Sigmoid colon (tissue), 7 donors: Measurements from ENCODE around the gene ZG16. TPM values are rescaled to one million over a fixed set of nuclear protein-coding genes. Genes with fewer than 3 reads are reported as not detected.
"Not testable (repeated sequence)": the region's sequence is repeated elsewhere in the genome, so short reads cannot be mapped to it uniquely, and the experiment has no call there.

Experiments
- DNase-seq: peaks from one replicate; pipeline ENCODE4 v3.0.0-alpha.2; 2019
- H3K27ac ChIP-seq, 4 donors: fragments of 200-600 bp; sonication (generic); one replicate each; pipeline ENCODE4 v1.5.1; 2016 to 2019; ENCODE audit warnings: mild to moderate bottlenecking in 1 of 4
- H3K27me3 ChIP-seq, 3 donors: fragments of 200-600 bp; sonication (generic); one replicate each; pipeline ENCODE4 v1.5.1; 2019; ENCODE audit warnings: mild to moderate bottlenecking in 1 of 3
- H3K36me3 ChIP-seq, 4 donors: fragments of 200-600 bp; sonication (generic); one replicate each; pipeline ENCODE4 v1.5.1; 2016 to 2019
- H3K4me1 ChIP-seq, 4 donors: fragments of 200-600 bp; sonication (generic); one replicate each; pipeline ENCODE4 v1.5.1; 2017 to 2019
- H3K4me3 ChIP-seq, 4 donors: fragments of 200-600 bp; sonication (generic); one replicate each; pipeline ENCODE4 v1.5.1; 2017 to 2019; ENCODE audit warnings: mild to moderate bottlenecking in 2 of 4, moderate library complexity in 1 of 4
- H3K9me3 ChIP-seq, 4 donors: fragments of 200-600 bp in 3 of 4; sonication (generic) in 3 of 4; one replicate each; pipeline versions ENCODE4 v1.5.1 to v1.6.1; 2013 to 2019
- CTCF ChIP-seq, 4 experiments: fragments of 450-650 bp in 3 of 4; fragments of 200-600 bp in 1 of 4; IDR thresholded peaks; one replicate each; pipeline ENCODE4 v1.5.1; 2016 to 2019; ENCODE audit warnings: antibody characterized with exemption in 4 of 4, mild to moderate bottlenecking in 3 of 4, moderate library complexity in 2 of 4
- EP300 ChIP-seq, 4 donors: sonication (generic); formaldehyde crosslinking; IDR thresholded peaks; one replicate each; pipeline ENCODE4 v1.6.1; 2017; ENCODE audit warnings: antibody characterized with exemption in 4 of 4
- POLR2A ChIP-seq, 2 donors: fragments of 450-650 bp; IDR thresholded peaks; one replicate each; pipeline ENCODE4 v1.6.1; 2016; ENCODE audit warnings: antibody characterized with exemption in 2 of 2, mild to moderate bottlenecking in 2 of 2, moderate library complexity in 2 of 2
- POLR2AphosphoS5 ChIP-seq, 4 donors: sonication (generic); formaldehyde crosslinking; IDR thresholded peaks; one replicate each; pipeline ENCODE4 v1.6.1; 2017; ENCODE audit warnings: antibody characterized with exemption in 4 of 4
- WGBS, 2 donors: extraction: QIAGEN DNeasy Blood & Tissue Kit; methylation state at CpG; one replicate each; pipeline ENCODE4 v1.1.7; 2013; 5-methylcytosine and 5-hydroxymethylcytosine counted together
- intact Hi-C: fragments of 100-400 bp; cut with DNase I; formaldehyde crosslinking; loops from one replicate; pipeline ENCODE4 v1.15.1; 2023
- polyA plus RNA-seq, 3 donors: library from polyadenylated mRNA; stranded (reverse); fragments of 200-250 nt; gene quantifications; one replicate each; pipeline ENCODE4 v1.2.3, GENCODE V29; 2013
- total RNA-seq, 4 donors: library from RNA; depleted of rRNA; stranded (reverse); fragments of >200 nt; gene quantifications; one replicate each; pipeline ENCODE4 v1.1.0, GENCODE V29; 2016
- donor health status: healthy with polysubstance abuse.
- donor health status: Bipolar disorder and iron deficiency.
- donor health status: healthy.

Gene ZG16
- total and polyA plus RNA-seq, 7 donors = 1.4 to 1,249 (median 503) TPM; not detected in 3

DNA sequence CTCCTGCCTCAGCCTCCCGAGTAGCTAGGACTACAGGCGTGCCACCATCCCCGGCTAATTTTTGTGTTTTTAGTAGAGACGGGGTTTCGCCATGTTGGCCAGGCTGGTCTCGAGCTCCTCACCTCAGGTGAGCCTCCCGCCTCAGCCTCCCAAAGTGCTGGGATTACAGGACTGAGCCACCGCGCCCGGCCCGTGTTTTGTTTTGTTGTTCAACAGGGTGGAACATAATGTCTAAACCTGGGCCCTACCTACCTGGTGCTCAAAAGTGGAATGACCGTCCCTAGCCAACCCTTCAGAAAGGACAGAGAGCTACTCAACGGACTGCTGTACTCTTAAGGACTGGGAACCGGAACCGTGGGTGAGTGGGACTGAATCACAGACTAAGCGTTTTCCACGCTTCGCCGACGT is 11.7 kb downstream of the ZG16 start:
- intact Hi-C loops = loop anchor here (1.0 to 10.0 kb wide), 3 partner anchors 16 to 87 kb away; no protein-coding TSS in a partner anchor
- 72 to 81% methylated on average over 20 of the region's 20 CpGs for WGBS, 2 donors
- Histone ChIP-seq H3K4me1 (peaks cover 0 to 29% (median 16%) of the 10 kb centered on the region in 4 donors), H3K9me3 (no peaks in the 10 kb centered on the region), H3K4me3 (peak overlapping the region; percentile 50 to 99 (median 75)), H3K27ac (peak overlapping the region; percentile 83 to 94 (median 88)), H3K27me3 (no peaks in the 10 kb centered on the region), H3K36me3 (no peaks in the 10 kb centered on the region)
- TF ChIP-seq POLR2AphosphoS5 (IDR thresholded peaks at IDR 0.05) (no peak), CTCF (IDR thresholded peaks at IDR 0.05) (no peak), POLR2A (IDR thresholded peaks at IDR 0.05) (no peak), EP300 (IDR thresholded peaks at IDR 0.05) (no peak)
- DNase-seq = no peak

GRCh38 chr16:29790183-29790948 is 12.3 kb downstream of the ZG16 start, which contains the start of gene KIF22:
KIF22 (plus strand) TSS chr16:29790751; CDS start chr16:29790760, 9 bp downstream.
- Histone ChIP-seq H3K27ac (peak within 1 kb of the TSS; percentile 83 to 94 (median 88)), H3K4me1 (peaks cover 0 to 23% (median 16%) of the 10 kb centered on the region in 4 donors), H3K36me3 (no peaks in the 10 kb centered on the region), H3K9me3 (no peaks in the 10 kb centered on the region), H3K4me3 (peak within 1 kb of the TSS; percentile 71 to 99 (median 76)), H3K27me3 (no peaks in the 10 kb centered on the region)
- 1% methylated on average over 67 of the region's 67 CpGs for WGBS, 2 donors
- intact Hi-C loops = loop anchor here (1.0 kb wide), 1 partner anchor 15 kb away; no protein-coding TSS in a partner anchor
- DNase-seq = peak; percentile 100
- peak; percentile 25 to 61 for TF ChIP-seq POLR2A (IDR thresholded peaks at IDR 0.05)
- peak; percentile 59 to 85 (median 72) for TF ChIP-seq CTCF (IDR thresholded peaks at IDR 0.05)
- peak; percentile 79 to 92 (median 90) for TF ChIP-seq POLR2AphosphoS5 (IDR thresholded peaks at IDR 0.05)
- peak in 1 of 4 donors; percentile 35 for TF ChIP-seq EP300 (IDR thresholded peaks at IDR 0.05)

GRCh38 chr16:29790949-29791844 is 13.1 kb downstream of the ZG16 start:
- peak overlapping the region; percentile 83 to 94 (median 88) for H3K27ac ChIP-seq
- intact Hi-C loops = loop anchor here (1.0 kb wide), 1 partner anchor 14 kb away; no protein-coding TSS in a partner anchor
- H3K27me3 ChIP-seq = no peaks in the 10 kb centered on the region
- H3K4me1 ChIP-seq = peaks cover 0 to 21% (median 16%) of the 10 kb centered on the region in 4 donors
- H3K4me3 ChIP-seq = peak overlapping the region; percentile 71 to 99 (median 76)
- H3K9me3 ChIP-seq = no peaks in the 10 kb centered on the region
- 2% methylated on average over 31 of the region's 31 CpGs for WGBS, 2 donors
- H3K36me3 ChIP-seq = no peaks in the 10 kb centered on the region
- TF ChIP-seq POLR2A (IDR thresholded peaks at IDR 0.05) (no peak), EP300 (IDR thresholded peaks at IDR 0.05) (no peak), CTCF (IDR thresholded peaks at IDR 0.05) (no peak), POLR2AphosphoS5 (IDR thresholded peaks at IDR 0.05) (no peak)
- no peak for DNase-seq

- Histone ChIP-seq H3K9me3 (no peaks in the 10 kb centered on the region), H3K27ac (no peak overlapping the region), H3K4me1 (peaks cover 0 to 21% (median 16%) of the 10 kb centered on the region in 4 donors), H3K4me3 (no peak overlapping the region), H3K36me3 (peaks cover 0 to 6% (median 0%) of the 10 kb centered on the region in 4 donors), H3K27me3 (no peaks in the 10 kb centered on the region)
- no peak for DNase-seq
- TF ChIP-seq POLR2AphosphoS5 (IDR thresholded peaks at IDR 0.05) = no peak
- intact Hi-C loops = no loop called here
- WGBS, 2 donors = 60 to 66% methylated on average over 9 of the region's 9 CpGs
Measured at GRCh38 chr16:29791845-29792807, 14.1 kb downstream of the ZG16 start.

DNA sequence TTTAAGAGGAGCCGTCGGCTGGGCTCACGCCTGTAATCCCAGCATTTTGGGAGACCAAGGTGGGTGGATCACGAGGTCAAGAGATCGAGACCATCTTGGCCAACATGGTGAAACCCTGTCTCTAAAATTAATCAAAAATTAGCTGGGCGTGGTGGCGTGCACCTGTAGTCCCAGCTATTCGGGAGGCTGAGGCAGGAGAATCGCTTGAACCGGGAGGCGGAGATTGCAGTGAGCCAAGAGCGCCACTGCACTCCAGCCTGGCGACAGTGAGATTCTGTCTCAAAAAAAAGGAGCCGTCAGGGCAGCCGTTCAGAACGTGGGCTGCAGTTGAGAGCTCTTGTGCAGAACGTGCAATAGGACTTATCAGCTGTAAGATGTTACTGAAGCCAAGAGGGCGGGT is 15.1 kb downstream of the ZG16 start:
- peaks cover 0 to 17% (median 0%) of the 10 kb centered on the region in 4 donors for H3K36me3 ChIP-seq
- H3K4me1 ChIP-seq = peaks cover 0 to 21% (median 16%) of the 10 kb centered on the region in 4 donors
- H3K27ac ChIP-seq, H3K4me3 ChIP-seq, intact Hi-C loops, DNase-seq, H3K27me3 ChIP-seq, H3K9me3 ChIP-seq: not testable (repeated sequence)
- WGBS, 2 donors = 93 to 95% methylated on average over 18 of the region's 18 CpGs
